Kidney epithelial cell (primary cell): ENCODE data around the gene SIVA1. TPM values are rescaled to one million over a fixed set of nuclear protein-coding genes. Genes with fewer than 3 reads are reported as not detected.

ENCODE experiments used
- DNase-seq: peaks from one replicate; pipeline ENCODE4 v3.0.0-alpha.2; 2010; ENCODE audit warnings: low read depth
- H3K27me3 ChIP-seq: 2 replicates; pipeline ENCODE4 v1.6.0; 2011; ENCODE audit warnings: low read length; ENCODE audit not compliant: control insufficient read depth, insufficient read depth
- H3K36me3 ChIP-seq: 2 replicates; pipeline ENCODE4 v1.5.1; 2011; ENCODE audit warnings: low read length; ENCODE audit not compliant: control insufficient read depth, insufficient read depth
- H3K4me3 ChIP-seq: 2 replicates; pipeline ENCODE4 v1.5.1; 2011; ENCODE audit warnings: low read depth, mild to moderate bottlenecking, control low read depth, low read length
- CTCF ChIP-seq: IDR thresholded peaks from 2 replicates; pipeline ENCODE4 v1.5.1; 2011; ENCODE audit warnings: mild to moderate bottlenecking, moderate library complexity, low read length, control low read depth, inconsistent platforms; ENCODE audit not compliant: insufficient read depth, poor library complexity, severe bottlenecking
- total RNA-seq: library from RNA; depleted of rRNA; stranded (reverse); fragments of >200 nt; gene quantifications from 2 replicates; pipeline ENCODE4 v1.2.3, GENCODE V29; 2015

SIVA1 gene
- total RNA-seq, 1 donor from 2014 or later: 222 TPM

DNA sequence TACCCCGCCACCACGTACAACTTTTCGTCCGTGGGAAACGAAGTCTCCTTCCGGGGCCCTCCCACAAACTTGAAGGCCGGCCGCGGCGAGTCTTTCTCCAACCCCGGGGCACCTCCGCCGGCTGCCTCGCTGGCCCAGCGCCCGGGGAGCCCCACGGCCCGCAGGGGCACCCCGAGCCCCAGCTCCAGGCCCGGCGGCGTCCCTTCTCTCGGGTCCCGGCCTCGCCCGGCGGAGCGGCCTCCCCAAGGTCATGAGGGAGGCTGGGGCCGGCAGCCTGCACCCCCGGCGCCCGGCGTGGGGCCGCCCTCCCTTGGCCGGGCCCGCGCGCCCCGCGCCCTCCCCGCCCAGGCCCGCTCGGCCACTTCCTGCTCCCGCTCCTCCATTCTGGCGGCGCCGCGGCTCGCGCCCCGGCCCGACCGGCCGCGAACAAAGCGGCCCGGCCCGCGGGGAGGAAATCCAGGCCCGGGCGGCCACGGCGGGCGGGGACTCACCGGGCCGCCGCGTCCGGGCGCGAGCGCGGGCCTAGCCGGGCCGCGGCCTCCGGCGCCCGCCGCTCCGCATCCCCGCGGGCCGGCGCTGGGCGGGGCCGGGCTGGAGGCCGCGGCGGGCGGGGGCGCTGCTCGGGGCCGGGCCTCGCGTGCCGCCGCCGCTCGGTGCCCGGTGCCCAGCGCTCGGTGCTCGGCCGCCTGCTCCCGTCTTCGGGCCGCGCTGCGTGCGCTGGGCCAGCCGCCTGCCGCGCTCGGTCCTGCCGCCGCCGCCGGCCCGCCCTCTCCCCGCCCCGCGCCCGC is 42.2 kb downstream of the SIVA1 start, which contains the start of gene AKT1:
Gene AKT1 (minus strand): TSS at position 756 of the 788 bp plus-strand sequence. CDS start 3,105 bp downstream, outside the sequence.
- TF ChIP-seq CTCF: no peak
- DNase-seq: no peak
- Histone ChIP-seq H3K27me3 (no peaks in the 10 kb centered on the region), H3K4me3 (peak within 1 kb of the TSS; percentile 67), H3K36me3 (no peaks in the 10 kb centered on the region)

DNA sequence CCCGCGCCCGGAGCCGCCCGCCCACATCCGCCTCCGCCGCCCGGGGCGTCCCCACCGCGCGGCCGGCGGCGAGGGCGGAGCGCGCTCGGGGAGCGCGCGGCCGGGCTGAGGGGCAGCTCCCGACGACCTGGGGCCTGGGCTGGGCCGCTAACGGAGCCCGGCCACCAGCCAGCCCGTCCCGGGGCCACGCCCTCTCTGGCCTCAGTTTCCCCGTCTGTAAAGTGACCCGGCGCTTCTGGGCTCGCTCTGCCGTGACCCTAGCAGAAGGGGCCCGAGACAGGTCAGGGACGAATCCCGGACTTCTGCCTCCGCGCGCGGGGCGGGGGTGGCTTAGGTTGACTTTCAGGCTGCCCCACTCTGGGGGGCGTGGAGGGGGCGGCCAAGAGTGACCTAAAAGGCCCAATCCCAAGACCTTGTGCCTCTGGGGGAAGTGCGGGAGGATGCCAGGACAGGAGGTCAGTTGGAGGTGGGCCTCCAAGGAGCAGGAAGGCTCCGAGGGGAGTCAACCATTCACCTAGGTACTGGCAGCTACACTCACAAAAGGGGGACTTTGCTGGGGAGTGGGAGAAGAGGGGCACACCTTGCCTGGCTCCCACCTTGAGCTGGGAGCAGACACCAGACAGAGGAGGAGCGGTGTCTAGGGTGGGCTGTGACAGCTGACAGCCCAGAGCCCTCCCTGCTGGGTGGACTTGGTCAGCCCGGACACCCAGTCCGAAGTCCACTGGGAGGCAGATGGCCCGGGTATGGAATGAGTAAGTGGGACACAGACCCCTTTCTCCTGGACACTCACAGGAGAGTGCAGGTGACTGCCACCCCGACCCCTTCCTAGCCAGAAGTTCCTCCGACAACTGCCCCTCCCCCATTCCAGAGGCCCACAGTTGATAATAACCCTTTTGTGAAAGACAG is 43.1 kb downstream of the SIVA1 start:
- TF ChIP-seq CTCF: no peak

GRCh38 chr14:104796687-104797081 is 43.7 kb downstream of the SIVA1 start:
- TF ChIP-seq CTCF: no peak
- no peaks in the 10 kb centered on the region for H3K27me3 ChIP-seq

More for the DNA sequence above, 43.1 kb downstream of the SIVA1 start:
- DNase-seq: no peak
- Histone ChIP-seq H3K27me3 (no peaks in the 10 kb centered on the region), H3K36me3 (no peaks in the 10 kb centered on the region), H3K4me3 (peak overlapping the region; percentile 45)

DNA sequence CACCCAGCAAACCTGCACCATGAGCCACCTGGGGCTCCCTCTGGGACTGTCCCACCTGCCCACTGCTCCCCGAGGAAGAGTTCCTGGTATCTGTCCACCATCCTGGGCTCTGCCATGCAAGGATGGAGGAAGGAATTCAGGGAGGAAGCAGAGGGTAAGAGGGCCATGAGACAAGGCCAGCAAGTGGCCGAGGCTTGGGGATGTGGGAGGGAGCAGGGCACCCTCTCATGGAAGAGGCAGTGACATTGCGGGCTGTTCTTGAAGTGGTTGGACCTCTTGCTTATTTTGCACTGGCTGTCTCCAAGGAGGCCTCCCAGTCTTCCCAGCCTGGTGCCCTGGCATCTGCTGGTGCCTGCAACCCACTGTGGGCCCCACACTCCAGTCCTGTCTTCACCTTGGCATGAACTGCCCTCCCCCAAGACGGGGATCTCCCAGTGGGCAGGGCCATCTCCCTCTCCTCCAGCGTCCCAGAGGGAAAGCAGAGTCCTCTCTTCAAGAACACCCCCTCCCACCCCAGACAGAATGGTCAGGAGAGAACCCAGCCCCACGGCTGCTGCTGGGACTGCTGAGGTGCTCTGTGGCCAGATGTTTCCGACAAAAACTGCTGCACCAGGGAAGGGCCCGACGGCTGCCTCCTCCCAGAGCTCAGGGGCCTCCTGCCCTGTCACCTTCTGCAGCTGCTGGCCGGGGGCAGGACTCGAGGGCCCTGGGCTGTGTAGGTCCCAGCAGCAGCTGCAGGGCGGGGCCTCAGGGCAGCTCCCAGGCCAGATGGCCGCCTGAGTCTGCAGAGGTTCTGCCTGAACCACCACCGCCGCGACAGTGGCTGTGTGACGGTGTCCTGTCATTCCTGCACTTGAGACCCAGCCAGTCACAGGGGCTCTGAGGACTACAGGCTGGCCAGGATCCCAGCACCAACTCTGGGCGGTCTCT is 44.4 kb downstream of the SIVA1 start:
- no peak for DNase-seq
- Histone ChIP-seq H3K36me3 (no peaks in the 10 kb centered on the region), H3K27me3 (no peaks in the 10 kb centered on the region), H3K4me3 (no peak overlapping the region)
- TF ChIP-seq CTCF: no peak

More at GRCh38 chr14:104796687-104797081, 43.7 kb downstream of the SIVA1 start:
- DNase-seq: no peak
- Histone ChIP-seq H3K4me3 (no peak overlapping the region), H3K36me3 (no peaks in the 10 kb centered on the region)
